ENCODE data around the gene XYLT1. TPM values are rescaled to one million over a fixed set of nuclear protein-coding genes. Genes with fewer than 3 reads are reported as not detected.
A peak's percentile ranks its signal among the peaks of the same experiment; 100 is the strongest.

XYLT1 gene
- total RNA-seq, 1 experiment from 2014 or later, result 0.80 TPM

DNA sequence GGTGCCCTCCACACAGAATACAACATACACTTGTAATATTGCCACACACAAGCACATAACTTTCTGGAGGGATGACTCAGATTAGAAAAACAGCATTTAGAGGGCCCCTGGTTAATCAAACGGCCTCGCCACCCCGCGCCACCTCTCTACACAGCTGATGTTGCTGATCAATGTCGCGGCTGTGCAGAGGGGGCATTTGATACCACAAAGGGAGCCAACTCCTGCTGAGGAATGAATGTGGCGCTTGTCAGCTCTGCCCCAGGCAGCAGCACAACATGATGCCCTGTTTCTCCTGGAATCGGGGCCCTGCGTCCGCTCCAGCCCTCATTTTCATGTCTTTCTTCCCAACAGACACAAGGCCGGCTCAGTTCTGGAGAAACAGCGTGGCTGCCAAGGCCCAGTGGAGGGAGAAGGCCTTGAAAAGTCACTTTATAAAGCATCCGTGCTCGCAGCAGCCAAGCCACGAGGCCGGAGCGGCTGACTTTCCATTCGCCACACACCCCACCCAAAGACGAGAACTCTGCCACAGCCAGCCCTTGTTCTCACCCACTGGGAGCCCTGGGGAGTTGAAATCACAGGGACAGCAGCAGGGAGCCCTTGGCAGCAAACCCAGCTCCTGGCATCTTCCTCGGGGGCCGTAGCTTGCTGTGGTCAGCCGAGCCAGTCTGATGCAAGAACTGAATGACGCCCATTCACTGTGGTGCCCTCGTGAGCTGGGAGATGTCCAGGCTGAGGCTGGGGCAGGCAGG, 65.6 kb downstream of the XYLT1 start:
- peak; percentile 37 for DNase-seq (ENCODE audit: low read depth)

DNA sequence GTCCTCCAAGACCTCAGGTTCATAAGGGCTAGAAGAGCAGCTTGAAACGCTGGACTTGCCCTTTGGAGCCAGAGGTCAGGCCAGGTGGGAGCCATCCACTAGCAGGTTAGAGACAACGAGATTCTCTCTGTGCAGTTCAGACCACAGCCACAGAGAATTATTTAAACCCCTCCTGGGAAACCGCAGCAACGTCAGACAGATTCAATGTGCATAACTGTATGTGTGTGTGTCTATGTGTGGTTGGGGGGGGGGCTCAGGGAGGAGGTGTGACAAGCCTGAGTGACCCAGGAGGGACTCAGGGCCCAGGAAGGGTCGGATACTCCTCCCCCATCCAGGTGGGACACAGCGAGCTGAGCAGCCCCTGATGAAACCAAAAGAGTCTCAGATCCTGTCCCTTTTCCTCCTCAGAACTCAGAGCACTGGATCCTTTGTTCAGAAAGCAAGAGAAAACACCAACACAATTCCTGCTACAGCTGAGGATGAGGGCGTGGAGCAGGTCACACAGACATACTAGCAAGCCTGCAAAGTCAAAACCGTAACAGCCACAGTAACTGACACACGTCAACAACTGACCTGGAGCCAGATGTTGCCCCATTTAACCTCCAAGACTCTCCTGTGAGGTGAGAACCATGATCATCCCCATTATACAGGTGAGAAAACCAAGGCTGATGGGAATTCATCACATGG, 66.8 kb downstream of the XYLT1 start:
- no peak for DNase-seq (ENCODE audit: low read depth)

DNA sequence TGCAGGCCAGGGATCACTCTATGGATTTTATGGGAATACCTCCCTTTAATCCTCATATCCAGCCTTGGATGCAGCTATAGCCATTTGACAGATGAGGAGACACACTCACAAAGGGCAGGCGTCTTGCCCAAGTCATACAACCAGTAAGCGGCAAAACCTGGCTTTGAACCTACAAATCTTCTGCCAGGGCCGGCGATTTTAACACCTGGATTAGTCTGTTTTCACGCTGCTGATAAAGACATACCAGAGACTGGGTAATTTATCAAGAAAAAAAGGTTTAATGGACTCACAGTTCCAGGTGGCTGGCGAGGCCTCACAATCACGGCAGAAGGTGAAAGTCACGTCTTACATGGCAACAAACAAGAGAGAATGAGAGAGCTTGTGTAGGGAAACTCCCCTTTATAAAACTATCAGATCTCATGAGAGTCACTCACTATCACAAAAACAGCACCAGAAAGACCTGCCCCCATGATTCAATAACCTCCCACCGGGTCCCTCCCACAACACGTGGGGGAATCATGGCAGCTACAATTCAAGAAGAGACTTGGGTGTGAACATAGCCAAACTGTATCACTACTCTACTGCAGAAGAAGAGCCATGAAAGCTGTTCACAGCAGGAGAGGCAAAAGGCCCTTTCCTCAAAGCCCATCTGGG, 67.5 kb downstream of the XYLT1 start:
- no peak for DNase-seq (ENCODE audit: low read depth)

DNA sequence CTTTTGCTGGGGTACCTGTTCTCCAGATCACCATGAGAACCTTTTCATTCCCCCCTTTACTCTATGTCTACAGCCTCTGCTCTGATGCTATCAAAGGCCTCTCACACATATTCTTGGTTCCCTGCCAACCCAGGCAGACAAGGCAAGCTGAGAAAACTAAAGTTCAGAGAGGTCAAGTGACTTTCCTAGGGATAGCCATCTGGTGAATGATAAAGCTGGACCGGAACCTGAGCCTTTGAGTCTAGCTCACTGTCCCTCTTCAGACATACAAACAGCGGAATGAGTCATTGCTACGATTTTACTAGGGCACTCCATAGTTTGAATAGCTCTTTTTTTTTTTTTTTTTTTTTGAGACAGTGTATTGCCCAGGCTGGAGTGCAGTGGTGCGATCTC, 73.3 kb downstream of the XYLT1 start:
- DNase-seq (ENCODE audit: low read depth), result peak; percentile 41

DNA sequence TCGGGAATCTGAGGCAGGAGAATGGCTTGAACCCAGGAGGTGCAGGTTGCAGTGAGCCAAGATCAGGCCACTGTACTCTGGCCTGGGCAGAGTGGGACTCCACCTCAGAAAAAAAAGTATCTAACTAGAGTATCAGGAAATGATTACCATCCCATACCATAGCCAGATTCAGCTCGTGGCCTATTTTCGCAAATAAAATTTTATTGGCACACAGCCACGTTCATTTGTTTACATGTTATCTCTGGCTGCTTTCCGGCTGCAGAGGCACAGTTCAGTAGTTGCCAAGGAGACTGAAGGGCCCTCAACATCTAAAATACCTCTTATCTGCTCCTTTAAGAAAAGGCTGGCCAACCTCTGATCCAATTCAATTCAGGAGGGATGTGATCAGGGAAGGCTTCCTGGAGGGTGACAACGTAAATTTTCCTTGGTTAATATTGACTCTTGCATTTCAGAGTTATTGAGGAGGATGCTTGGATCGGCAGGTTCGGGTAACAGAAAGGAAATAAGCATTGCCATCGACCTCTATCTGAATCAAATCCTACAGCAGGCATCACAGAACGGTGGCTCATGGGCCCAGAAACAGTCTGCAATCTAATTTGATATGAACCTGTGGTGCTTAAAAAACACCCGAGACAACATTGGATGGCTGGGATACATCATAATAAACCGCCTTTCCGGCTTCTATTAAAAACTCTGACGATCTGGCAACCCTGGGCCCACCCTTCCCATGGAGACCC, 73.8 kb downstream of the XYLT1 start:
- DNase-seq (ENCODE audit: low read depth), result no peak

DNA sequence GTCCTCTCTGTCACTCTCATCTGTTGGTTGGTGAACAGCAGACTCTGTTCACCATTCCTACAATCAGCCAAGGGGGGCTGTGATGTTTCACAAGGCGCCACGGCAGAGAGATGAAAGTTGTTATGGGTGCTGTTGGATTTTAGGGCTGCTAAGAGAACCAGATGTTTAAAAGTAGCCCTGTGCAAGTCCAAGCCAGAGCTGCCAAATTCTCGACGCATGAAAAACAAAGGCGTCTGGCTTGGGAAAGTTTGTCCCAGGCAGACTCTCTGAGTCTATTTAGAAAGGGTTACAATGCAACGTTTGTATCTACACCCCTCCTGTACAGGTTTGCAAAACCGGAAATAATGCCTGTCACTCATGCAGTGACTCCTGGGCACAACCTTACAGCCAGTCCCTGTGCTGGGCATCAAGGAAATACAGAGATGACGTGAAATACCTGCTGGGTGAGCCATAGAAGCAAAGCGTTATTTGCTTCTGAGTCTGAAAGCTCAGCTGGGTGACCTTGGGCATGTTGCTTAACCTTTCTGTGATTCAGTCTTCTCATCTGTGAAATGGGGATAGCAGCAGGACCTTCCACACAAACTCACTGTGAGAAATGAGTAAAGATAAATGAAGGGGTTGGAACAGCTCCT, 74.8 kb downstream of the XYLT1 start:
- DNase-seq (ENCODE audit: low read depth), result no peak

DNA sequence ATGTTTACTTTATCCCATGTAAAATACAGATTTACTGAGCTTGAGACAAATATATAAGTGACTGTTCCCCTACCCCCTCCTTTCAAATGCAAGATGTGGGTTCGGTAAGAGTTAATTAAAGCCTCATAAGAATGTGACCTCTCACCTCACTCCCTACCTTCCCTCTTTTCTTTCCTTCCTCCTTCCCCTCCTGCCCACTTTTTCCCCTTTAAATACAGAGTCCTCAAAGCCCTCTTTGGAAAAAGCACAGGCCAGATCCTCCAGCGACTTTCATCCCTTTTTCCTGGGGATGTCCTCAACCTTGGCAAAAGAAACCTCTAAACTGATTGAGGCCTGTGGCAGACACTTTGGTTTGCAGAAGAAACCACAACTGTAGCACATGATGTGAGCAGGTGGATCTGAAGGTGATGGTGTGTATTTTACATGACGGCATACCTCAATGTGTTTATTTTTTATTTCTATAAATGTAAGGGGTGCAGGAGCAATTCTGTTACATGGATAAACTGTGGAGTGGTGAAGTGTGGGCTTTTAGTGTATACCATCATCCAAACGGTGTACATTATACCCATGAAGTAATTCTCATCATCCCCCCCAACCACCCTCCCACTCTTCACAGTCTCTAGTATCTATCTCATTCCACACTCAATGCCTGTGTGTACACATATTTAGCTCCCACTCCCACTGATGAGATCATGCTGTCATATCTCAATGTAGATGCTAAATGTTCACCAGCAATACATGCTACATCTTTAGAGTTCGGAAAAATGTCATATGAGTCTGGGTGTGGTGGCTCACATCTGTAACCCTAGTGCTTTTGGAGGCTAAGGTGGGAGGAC, 77.7 kb downstream of the XYLT1 start:
- no peak for DNase-seq (ENCODE audit: low read depth)

DNA sequence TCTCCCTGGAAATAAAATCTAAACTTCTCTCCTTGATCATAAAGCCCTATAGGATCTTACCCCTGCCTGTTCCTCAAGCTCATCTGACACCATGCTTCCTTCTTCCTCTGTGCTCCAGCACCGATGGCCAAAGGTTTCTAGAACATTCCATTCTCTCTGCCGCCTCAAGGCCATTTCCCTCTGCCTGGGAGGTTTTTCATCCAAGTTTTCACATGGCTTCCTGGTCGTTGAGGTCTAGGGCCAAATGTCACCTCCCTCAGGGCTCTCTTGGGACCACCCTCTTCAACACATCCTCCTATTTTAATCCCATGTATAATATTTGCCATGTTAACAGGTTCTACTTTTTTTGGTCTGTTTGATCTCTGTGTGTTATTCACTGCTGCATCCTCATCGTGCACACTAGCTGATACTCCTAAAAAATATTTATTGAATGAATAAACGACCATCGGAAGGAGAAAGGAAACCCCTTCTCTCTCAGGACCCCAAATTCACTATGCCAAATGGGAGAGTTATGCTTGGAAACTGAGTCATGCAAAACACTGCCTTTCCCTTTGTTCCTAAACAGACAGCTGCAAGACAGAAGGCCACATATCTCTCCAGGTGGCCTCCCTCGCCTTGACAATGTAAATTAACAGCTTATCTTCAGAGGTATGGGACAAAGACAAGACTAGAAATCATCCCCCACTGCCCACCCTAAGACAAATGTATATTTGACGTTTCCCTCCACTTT, 78.5 kb downstream of the XYLT1 start:
- DNase-seq (ENCODE audit: low read depth), result no peak

DNA sequence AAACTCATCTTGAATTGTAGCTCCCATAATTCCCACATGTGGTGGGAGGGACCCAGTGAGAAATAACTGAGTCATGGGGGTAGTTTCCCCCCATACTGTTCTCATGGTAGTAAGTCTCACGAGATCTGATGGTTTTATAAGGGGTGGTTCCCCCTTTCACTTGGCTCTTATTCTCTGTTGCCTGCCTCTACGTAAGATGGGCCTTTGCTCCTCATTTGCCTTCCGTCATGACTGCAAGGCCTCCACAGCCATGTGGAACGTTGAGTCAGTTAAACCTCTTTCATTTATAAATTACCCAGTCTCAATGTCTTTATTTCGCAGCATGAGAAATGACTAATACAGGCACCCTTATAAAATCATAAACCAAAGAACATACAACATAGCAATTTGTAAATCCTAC, 79.0 kb downstream of the XYLT1 start:
- no peak for DNase-seq (ENCODE audit: low read depth)

DNA sequence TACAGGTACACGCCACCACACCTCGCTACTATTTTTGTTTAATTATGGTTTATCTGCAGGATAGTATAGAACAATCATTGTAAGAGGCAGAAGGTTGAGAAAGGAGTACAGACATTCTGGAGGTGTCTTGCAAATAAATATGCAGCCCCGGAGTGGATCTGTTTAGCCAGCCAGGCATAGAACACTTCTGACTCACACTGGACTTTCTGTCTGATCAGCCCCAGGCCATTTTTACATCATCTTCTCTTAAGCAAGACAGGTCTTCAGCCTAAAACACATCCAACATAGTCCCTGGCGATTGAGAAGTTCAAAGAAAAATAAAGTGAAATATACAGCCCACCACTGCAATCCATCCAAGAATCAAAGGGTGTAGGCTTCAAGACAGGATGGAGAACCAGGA, 81.4 kb downstream of the XYLT1 start:
- no peak for DNase-seq (ENCODE audit: low read depth)

DNA sequence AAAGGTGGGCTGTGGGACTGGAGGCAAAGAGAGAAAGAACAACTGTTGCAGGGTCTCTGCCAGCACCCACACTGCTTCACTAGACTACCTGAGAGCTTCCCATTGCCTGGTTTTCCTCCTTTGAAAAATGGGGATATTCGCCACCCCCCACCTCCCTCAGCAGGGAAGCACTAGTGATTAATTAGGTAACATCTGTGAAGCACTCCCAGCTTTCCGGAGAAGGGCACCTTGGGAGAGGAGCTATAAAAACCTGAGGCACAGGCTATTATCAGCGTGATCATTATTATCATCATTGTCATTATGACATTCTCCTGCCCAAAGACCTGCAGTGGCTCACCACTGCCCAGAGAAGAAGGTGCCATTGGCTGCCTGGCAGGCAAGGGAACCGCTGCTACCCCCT, 83.5 kb downstream of the XYLT1 start:
- DNase-seq (ENCODE audit: low read depth), result no peak

DNA sequence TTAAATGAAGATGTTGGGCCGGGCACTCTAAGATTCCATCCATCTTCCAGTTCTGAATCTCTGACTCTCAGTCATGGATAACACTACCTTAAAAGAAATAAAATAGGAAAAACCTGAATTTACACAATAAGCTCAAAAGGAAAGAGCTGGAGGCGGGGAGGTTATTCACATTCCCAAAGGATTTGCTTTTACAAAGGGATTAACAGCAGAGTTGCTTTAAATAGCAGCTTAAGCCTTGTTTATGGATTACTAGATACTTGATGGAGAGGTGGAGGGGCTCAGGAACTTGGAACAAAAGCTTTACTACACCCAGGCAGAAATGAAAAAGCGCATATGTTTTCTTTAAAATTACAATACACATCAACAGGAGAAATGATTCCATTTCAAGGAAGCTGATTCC, 84.5 kb downstream of the XYLT1 start:
- no peak for DNase-seq (ENCODE audit: low read depth)

DNA sequence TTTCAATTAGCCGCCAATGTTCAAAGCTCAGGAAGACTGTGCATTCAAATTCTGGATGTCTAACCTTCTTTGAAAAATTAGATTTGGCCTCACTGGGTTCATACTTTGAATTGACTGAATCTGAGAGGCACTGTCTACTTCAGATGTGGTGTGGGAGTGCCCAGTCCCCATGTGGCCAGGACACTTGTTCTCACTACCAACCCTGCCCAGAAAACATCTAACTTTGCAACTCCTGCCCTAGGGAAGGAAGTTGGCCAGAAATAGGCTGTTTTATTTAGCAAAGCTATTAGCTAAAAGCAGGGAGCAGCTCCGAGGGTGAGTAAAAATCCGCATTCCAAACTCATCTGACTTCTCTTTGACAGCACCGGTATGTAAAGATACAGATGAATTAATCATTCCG, 86.3 kb downstream of the XYLT1 start:
- no peak for DNase-seq (ENCODE audit: low read depth)

DNA sequence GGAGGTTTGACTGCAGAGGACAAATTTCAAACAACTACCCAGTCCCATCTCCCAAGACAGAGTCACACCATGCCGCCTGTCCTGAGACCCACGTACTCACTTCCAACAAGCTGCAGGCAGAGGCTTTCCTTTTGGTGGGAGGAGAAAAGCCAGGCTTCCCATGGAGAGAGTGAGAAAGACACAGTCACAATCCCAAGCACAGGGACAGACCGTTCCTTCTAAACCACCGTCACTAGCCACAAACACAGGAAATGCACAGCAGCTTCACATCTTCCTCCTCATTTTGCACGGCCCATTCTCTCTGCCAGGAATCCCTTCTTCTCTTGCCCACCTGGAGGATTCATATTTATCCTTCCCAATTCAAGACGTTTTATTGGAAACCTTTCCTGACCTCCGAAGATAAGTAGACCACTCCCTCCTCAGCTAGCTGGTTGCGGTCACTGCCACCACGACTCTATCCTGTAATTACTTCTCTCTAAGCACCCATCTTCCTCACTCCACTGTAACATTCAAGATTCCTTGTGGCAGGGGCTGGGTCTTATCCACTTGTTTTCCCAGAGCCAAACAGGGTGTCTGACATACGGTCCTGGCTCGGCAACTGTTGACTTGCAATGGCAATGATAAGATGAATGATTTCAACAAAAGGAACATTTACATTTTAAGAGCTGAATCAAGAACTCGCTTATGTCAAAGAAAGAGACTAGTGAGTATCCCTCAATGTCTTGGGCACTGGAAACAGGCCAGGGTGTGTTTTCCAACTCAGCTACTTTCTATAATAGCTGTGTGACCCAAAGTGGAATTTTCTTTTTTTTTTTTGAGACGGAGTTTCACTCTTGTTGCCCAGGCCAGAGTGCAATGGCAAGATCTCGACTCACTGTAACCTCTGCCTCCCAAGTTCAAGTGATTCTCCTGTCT, 87.6 kb downstream of the XYLT1 start:
- no peak for DNase-seq (ENCODE audit: low read depth)

DNA sequence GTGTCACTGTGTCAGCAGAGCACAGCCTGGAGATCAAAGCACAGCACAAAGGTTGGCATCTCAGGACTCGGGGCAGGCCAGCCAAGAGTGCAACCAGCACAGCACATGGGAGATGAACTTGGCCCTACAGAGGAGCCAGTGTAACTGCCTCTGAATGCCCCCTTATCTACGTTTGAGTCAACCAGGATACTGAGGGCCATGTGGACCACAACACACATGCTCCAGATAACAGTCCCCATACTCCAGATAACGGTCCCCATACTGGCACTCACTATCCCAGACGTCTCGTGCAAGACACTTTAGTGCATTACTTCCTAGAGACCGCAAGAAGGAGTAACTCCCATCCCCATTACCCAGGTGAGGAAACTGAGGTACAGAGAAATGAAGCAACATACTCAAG, 88.2 kb downstream of the XYLT1 start:
- no peak for DNase-seq (ENCODE audit: low read depth)

DNA sequence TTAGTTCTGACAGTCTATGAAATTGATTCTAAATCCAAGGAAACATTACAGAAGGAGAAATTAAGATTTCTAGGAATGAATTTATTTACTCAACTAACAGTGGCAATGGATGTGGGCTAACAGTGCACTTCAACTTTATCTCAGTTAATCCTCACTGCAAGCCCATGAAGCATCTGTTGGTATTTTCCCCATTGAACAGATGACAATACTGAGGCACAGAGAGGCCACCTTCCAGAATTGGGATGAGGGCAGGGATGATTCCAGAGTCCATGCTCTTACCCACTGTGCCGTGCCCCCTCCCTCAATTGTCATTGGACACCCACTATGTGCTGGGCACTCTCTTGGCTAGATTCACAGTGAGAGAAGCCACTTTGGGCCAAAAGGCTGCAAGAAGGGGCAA, 89.0 kb downstream of the XYLT1 start:
- no peak for DNase-seq (ENCODE audit: low read depth)

DNA sequence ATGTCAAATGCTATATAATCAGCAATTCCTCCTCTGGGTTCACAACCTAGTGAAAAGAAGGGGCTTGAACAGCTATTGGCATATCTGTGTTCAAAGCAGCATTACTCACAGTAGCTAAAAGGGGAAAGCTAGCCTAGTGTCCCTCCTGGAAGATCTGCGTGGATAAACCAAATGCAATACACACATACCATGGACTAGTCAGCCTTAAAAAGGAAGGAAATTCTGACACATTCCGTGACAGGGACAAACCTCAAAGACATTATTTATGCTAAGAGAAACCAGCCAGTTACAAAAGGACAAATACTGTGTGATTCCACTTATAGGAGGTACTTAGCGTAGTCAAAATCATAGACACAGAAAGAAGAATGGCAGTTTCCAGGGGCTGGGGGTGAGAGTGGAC, 90.1 kb downstream of the XYLT1 start:
- no peak for DNase-seq (ENCODE audit: low read depth)

DNA sequence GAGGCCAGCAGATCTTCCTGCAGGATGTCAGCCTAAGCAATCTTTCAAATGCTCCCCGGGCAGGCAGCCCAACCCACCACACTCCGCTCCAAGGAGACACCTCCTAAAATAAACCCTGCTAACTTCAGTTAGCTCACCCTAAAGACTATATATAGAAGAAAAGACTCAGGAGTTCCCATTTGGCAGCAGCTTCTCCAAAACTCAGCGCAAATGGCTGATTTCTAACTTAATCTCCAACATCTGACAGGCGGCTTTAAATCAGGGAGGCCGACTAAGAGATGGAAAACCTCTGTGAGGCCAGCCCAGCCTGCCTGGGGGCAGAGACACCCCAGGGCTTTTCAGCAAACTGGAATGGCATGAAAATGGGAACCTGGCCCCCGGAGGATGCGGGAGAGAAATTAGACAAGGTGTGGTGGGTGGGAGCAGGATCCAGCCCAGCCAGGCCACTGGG, 91.6 kb downstream of the XYLT1 start:
- no peak for DNase-seq (ENCODE audit: low read depth)

Measured in HT1080 (cell line).